ENCODE results near the gene ZC3H12C.

Gene ZC3H12C

GRCh38 chr11:110130642-110131238 lies 37.5 kb downstream of the ZC3H12C start:
- Histone ChIP-seq H3K27ac (no peak overlapping the region), H3K4me3 (no peak overlapping the region)
- TF ChIP-seq CTCF (IDR thresholded peaks at IDR 0.05): no peak
- DNase-seq (ENCODE audit: low spot score): no peak

DNA sequence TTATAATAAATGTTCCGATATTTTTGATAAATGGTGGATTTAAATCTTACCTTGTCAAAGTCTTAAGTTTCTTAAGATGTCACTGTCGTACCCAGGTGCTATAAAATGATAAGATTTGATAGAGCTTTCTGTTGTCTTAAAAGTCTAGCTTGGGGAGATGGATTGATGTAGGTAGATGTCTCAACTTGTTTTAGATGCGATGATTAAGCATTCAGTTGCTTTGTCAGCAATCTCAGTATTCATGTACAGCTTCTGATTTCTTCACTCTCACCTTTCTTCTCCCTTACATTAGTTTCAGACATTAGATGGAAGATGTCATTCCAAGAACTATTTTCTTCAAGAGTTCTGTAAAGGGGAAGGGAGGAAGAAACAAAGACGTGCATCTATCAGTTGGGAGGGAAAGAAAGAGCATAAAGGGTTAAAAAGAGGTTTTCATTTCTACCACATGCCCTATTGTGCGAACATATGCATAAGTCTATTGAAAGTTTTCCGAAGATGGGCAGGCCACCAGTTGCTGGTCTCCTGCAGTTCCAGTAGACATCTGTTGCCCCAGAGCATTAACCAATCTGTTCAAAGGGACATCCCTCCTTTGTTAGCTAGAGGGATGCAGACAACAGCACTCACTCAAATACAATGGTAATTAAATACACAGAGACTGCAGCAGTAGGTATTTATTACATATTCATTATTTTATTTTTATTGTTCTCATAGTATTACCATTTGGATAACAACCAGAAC lies 38.4 kb downstream of the ZC3H12C start:
- no peak overlapping the region for H3K27ac ChIP-seq
- no peak for DNase-seq (ENCODE audit: low spot score)
- TF ChIP-seq CTCF (IDR thresholded peaks at IDR 0.05): no peak
- H3K4me3 ChIP-seq: no peak overlapping the region

- Histone ChIP-seq H3K27ac (no peak overlapping the region), H3K4me3 (no peak overlapping the region)
- no peak for DNase-seq (ENCODE audit: low spot score)
- TF ChIP-seq CTCF (IDR thresholded peaks at IDR 0.05): no peak
Observed at GRCh38 chr11:110133160-110133559, 40.0 kb downstream of the ZC3H12C start.

- DNase-seq (ENCODE audit: low spot score): no peak
- H3K27ac ChIP-seq: no peak overlapping the region
Observed at GRCh38 chr11:110134110-110134509, 40.9 kb downstream of the ZC3H12C start.

DNA sequence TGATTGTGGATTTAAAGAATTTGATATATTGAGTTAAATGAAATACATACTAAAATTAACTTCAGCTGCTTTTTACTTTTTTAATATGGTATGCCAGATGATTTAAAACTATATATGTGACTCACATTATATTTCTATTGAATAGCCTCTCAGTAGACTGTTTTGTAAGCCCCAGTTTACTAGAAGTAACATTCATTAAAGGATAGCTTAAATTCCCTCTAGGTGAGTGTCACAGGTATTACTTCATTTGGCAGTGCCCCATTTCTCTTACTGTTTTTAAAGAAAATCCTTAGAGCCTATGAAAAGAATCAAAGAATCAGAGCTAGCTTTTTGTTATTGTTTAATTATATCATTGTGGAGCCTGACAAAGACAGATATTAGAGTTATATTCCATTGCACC lies 48.6 kb downstream of the ZC3H12C start:
- Histone ChIP-seq H3K27ac (no peak overlapping the region), H3K4me3 (no peak overlapping the region)
- no peak for TF ChIP-seq CTCF (IDR thresholded peaks at IDR 0.05)
- no peak for DNase-seq (ENCODE audit: low spot score)

More at GRCh38 chr11:110134110-110134509, 40.9 kb downstream of the ZC3H12C start:
- no peak for TF ChIP-seq CTCF (IDR thresholded peaks at IDR 0.05)
- no peak overlapping the region for H3K4me3 ChIP-seq

DNA sequence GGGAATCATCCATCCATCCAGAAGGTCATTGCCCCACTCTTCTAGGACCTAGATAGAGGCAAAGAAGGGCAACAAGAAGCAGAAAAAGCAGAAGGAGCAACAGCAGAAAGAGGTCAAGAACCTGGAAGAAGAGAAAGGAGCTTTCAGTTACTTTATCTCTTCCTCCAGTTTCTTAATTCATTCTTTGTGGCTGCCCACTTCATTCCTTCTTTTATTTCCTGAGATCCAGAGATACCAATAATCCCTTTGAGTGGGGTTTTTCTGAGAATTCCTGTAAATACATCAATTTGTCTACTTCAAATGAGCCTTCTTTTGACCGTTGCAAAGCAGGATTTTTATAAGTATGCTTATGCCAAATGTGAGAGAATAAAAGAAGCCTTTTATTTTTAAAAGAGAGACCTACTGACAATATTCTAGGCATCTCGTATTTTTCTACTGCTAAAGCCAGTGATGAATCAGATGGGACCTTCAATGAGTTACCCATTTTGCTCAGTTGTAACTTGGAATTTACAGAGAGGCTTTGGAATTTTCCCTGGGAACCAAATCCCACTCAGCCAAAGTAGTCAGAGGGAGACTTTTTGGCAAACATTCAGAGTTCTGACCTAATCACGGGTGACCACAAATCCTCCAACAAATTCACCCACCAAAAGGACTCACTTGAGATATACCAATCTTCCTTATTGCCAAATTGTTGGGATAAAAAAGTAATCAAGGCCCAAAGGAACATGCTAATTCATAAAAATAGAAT lies 54.9 kb downstream of the ZC3H12C start:
- H3K4me3 ChIP-seq: no peak overlapping the region
- no peak for DNase-seq (ENCODE audit: low spot score)
- TF ChIP-seq CTCF (IDR thresholded peaks at IDR 0.05): no peak
- peak overlapping the region in 1 of 2 donors; percentile 10 for H3K27ac ChIP-seq

All from coronary artery (tissue), 2 donors.